NB4 (cell line): ENCODE measurements around the gene LIN37.

ENCODE experiments used
- DNase-seq: peaks from one replicate; pipeline ENCODE4 v3.0.0; 2010; ENCODE audit warnings: low read depth
- H3K4me3 ChIP-seq: one replicate; pipeline ENCODE4 v1.5.1; 2011; ENCODE audit warnings: mild to moderate bottlenecking, low read depth, low read length, moderate library complexity
- MYC ChIP-seq: IDR thresholded peaks from 2 replicates; pipeline ENCODE4 v1.6.1; 2011; ENCODE audit warnings: low read depth, low read length
- POLR2A ChIP-seq: IDR thresholded peaks from 2 replicates; pipeline ENCODE4 v1.6.1; 2011; ENCODE audit warnings: mild to moderate bottlenecking; ENCODE audit not compliant: insufficient read length; ENCODE audit errors: extremely low read depth
- TF ChIP-seq, protein P1 (sequence below): IDR thresholded peaks from 2 replicates; pipeline ENCODE4 v1.6.1; 2011; ENCODE audit warnings: low read depth, low read length
- TF ChIP-seq, protein P2 (sequence below): IDR thresholded peaks from one replicate; pipeline ENCODE4 v1.5.1; 2012; ENCODE audit warnings: low read depth, low read length

Gene LIN37

DNA sequence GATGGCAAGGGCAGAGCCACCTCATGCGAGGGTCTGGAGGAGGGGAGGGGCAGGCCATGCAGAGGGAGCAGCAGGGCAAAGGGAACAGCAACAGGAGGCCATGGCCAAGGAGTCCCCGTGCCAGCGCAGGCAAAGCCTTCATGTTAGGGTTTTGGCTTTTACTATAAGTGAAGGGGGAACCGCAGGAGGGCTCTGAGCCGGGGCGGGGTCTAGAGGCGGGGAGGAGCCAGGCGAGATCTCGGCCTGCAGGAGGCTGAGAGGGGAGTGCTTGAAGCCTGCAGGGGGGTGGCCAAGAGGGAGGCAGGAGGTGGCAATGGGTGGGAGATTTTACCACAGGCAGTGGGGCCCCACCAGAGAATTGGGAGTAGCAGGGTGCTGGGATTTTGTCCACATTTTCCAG, 33.3 kb downstream of the LIN37 start:
- TF ChIP-seq MYC (no peak), POLR2A (no peak)
- TF ChIP-seq, protein P1, sequence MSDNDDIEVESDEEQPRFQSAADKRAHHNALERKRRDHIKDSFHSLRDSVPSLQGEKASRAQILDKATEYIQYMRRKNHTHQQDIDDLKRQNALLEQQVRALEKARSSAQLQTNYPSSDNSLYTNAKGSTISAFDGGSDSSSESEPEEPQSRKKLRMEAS = no peak
- TF ChIP-seq, protein P2, sequence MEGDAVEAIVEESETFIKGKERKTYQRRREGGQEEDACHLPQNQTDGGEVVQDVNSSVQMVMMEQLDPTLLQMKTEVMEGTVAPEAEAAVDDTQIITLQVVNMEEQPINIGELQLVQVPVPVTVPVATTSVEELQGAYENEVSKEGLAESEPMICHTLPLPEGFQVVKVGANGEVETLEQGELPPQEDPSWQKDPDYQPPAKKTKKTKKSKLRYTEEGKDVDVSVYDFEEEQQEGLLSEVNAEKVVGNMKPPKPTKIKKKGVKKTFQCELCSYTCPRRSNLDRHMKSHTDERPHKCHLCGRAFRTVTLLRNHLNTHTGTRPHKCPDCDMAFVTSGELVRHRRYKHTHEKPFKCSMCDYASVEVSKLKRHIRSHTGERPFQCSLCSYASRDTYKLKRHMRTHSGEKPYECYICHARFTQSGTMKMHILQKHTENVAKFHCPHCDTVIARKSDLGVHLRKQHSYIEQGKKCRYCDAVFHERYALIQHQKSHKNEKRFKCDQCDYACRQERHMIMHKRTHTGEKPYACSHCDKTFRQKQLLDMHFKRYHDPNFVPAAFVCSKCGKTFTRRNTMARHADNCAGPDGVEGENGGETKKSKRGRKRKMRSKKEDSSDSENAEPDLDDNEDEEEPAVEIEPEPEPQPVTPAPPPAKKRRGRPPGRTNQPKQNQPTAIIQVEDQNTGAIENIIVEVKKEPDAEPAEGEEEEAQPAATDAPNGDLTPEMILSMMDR = no peak
- H3K4me3 ChIP-seq = no peak overlapping the region
- DNase-seq = no peak

DNA sequence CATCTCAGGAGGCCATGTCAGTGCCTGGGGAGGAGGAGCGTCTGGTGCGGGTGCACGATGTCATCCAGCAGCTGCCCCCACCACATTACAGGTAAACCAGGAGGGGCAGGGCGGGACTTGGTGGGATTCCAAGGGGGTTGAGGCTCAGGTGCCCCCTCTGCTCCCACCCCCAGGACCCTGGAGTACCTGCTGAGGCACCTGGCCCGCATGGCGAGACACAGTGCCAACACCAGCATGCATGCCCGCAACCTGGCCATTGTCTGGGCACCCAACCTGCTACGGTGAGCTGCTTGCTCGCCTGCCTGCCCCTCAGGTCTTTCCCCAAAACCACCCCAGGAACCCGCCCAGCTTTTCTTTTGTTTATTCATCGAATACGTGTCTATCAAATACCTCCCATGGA, 34.2 kb downstream of the LIN37 start:
- DNase-seq = no peak
- no peak for TF ChIP-seq MYC
- TF ChIP-seq POLR2A = no peak
- TF ChIP-seq, protein P2 = no peak
- TF ChIP-seq, protein P1 = no peak
- no peak overlapping the region for H3K4me3 ChIP-seq

DNA sequence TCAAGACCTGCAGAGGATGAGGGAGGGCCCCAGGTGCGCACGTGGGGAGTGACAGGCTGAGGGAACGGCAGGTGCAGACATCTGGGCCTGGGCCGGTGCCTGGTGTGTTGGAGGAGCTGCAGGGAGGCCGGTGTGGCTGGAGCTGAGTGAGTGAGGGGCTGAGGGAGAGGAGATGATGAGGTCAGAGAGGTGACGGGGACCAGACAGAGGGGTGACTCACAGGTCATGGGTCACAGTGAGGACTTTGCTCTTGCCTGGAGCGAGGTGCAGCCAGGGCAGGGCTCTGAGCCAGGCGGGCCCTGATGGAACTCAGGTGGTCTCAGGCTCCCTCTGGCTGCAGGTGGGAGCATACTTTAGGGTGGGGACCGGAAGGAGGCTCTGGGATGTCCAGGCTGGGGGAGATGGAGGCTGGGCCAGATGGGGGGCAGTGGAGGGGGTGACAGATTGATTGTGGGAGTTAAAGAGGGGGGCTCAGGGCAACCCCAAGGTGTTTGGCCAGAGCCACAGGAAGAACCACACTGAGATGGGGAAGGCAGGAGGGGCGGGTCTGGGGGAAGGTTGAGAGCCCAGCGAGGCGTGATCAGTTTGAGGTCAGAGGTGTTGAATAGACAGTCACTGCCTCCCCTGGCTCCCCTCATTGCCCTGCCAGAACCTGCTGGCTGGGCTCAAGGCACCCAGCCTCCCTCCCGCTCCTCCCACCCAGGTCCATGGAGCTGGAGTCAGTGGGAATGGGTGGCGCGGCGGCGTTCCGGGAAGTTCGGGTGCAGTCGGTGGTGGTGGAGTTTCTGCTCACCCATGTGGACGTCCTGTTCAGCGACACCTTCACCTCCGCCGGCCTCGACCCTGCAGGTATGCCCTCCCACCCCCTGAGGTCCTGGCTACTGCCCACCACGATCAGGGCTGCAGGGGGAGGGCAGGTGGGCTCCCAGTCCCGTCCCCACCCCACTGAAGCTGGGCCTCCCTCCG, 35.4 kb downstream of the LIN37 start:
- TF ChIP-seq, protein P1 = no peak
- no peak for TF ChIP-seq POLR2A
- no peak for TF ChIP-seq MYC
- no peak overlapping the region for H3K4me3 ChIP-seq
- DNase-seq = no peak

DNA sequence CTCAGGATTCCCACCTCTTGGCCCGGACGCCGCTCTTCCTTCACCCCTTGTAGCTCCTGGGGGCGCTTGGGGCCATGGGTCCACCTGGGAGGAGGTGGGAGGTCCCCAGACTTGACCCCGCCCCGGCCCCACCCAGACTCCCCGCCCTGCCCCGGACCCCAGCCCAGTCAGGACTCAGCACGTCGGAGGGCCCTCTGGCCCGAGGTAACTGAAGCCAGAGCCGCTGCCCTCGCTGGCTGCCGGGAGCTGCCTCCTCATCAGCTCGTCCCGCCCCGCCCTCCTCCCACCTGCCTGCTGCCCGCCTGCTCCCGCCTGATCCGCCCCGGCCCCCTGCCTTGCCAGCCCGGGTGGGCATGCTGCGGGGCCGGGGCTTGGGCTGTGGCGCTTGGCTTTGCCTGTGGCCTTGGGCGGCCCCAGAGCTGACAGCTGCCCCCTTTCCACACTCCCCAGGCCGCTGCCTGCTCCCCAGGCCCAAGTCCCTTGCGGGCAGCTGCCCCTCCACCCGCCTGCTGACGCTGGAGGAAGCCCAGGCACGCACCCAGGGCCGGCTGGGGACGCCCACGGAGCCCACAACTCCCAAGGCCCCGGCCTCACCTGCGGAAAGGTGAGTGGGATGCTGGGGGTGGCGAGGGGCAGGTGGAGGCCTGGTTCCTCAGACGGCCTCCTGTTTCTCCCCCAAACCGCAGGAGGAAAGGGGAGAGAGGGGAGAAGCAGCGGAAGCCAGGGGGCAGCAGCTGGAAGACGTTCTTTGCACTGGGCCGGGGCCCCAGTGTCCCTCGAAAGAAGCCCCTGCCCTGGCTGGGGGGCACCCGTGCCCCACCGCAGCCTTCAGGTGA, 36.3 kb downstream of the LIN37 start:
- H3K4me3 ChIP-seq = no peak overlapping the region
- no peak for TF ChIP-seq MYC
- TF ChIP-seq, protein P1 = no peak
- TF ChIP-seq POLR2A = no peak
- TF ChIP-seq, protein P2 = no peak
- DNase-seq = no peak

DNA sequence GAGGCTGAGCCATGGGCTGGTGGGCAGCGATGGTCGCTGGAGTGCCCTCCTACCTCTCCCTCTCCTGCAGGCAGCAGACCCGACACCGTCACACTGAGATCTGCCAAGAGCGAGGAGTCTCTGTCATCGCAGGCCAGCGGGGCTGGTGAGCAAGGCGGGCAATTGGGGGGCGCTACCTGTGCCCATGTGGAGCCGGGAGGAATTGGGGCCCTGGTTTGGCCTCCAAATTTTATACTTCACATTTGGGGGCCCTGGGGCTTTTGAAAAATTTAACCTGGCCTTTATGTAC, 36.9 kb downstream of the LIN37 start:
- TF ChIP-seq, protein P2 = no peak
- no peak for TF ChIP-seq POLR2A
- TF ChIP-seq MYC = no peak
- TF ChIP-seq, protein P1 = no peak
- DNase-seq = no peak
- no peak overlapping the region for H3K4me3 ChIP-seq
